GM06990 (cell line): Measurements from ENCODE around the gene LIMK2.
"Not testable (repeated sequence)": the region's sequence is repeated elsewhere in the genome, so short reads cannot be mapped to it uniquely, and the experiment has no call there.

ENCODE experiments used
- DNase-seq: peaks from one replicate; pipeline ENCODE4 v3.0.0-alpha.2; 2011; ENCODE audit not compliant: insufficient read length; ENCODE audit errors: extremely low read depth
- H3K27me3 ChIP-seq: replicated peaks from 2 replicates; pipeline ENCODE4 v1.6.0; 2011; ENCODE audit warnings: low read length; ENCODE audit not compliant: control insufficient read depth, insufficient read depth
- H3K36me3 ChIP-seq: 2 replicates; pipeline ENCODE4 v1.5.1; 2011; ENCODE audit warnings: low read length; ENCODE audit not compliant: control insufficient read depth, insufficient read depth
- H3K4me3 ChIP-seq: replicated peaks from 2 replicates; pipeline ENCODE4 v1.5.1; 2011; ENCODE audit warnings: low read depth, mild to moderate bottlenecking, control low read depth, low read length
- CTCF ChIP-seq: IDR thresholded peaks from 2 replicates; pipeline ENCODE4 v1.5.1; 2011; ENCODE audit warnings: low read length, control low read depth, mild to moderate bottlenecking, inconsistent platforms; ENCODE audit not compliant: insufficient read depth, poor library complexity, severe bottlenecking

LIMK2 gene

GRCh38 chr22:31244943-31245451, 32.9 kb downstream of the LIMK2 start:
- no peak for TF ChIP-seq CTCF
- Histone ChIP-seq H3K4me3 (no peak overlapping the region), H3K36me3 (peaks cover 10% of the 10 kb centered on the region), H3K27me3 (no peaks in the 10 kb centered on the region)
- no peak for DNase-seq

- not testable (repeated sequence) for H3K4me3 ChIP-seq, H3K27me3 ChIP-seq, DNase-seq, H3K36me3 ChIP-seq
Observed at GRCh38 chr22:31245998-31246397, 33.9 kb downstream of the LIMK2 start.

- Histone ChIP-seq H3K27me3 (no peaks in the 10 kb centered on the region), H3K4me3 (no peak overlapping the region), H3K36me3 (peaks cover 5% of the 10 kb centered on the region)
- DNase-seq: no peak
- TF ChIP-seq CTCF: no peak
Observed at GRCh38 chr22:31246687-31247086, 34.6 kb downstream of the LIMK2 start.

- H3K27me3 ChIP-seq: no peaks in the 10 kb centered on the region
- no peak for TF ChIP-seq CTCF
- no peak overlapping the region for H3K4me3 ChIP-seq
- H3K36me3 ChIP-seq: peaks cover 5% of the 10 kb centered on the region
- DNase-seq: no peak
Observed at GRCh38 chr22:31247726-31248125, 35.6 kb downstream of the LIMK2 start.

GRCh38 chr22:31248138-31248745, 36.1 kb downstream of the LIMK2 start:
- DNase-seq: no peak
- Histone ChIP-seq H3K36me3 (peaks cover 4% of the 10 kb centered on the region), H3K27me3 (no peaks in the 10 kb centered on the region), H3K4me3 (no peak overlapping the region)
- no peak for TF ChIP-seq CTCF

- no peak for TF ChIP-seq CTCF
- no peak for DNase-seq
- Histone ChIP-seq H3K36me3 (peaks cover 2% of the 10 kb centered on the region), H3K4me3 (no peak overlapping the region), H3K27me3 (no peaks in the 10 kb centered on the region)
Observed at GRCh38 chr22:31248965-31249958, 37.2 kb downstream of the LIMK2 start.
